Fibroblast of lung (primary cell): ENCODE data around the gene SFXN1.

ENCODE experiments used
- CTCF ChIP-seq, 2 donors: IDR thresholded peaks in 1 of 2; conservative IDR thresholded peaks in 1 of 2; 1 replicate in 1 of 2; 2 replicates in 1 of 2; pipeline ENCODE4 v1.5.1; 2011 to 2012; ENCODE audit warnings: low read length in 2 of 2, control low read depth in 1 of 2, inconsistent platforms in 1 of 2, low read depth in 1 of 2, mild to moderate bottlenecking in 1 of 2
- EZH2 ChIP-seq: IDR thresholded peaks from 2 replicates; pipeline ENCODE4 v1.5.1; 2012; ENCODE audit warnings: low read length, control low read depth, mild to moderate bottlenecking; ENCODE audit errors: missing control alignments

GRCh38 chr5:175564716-175565115, 86.4 kb downstream of the SFXN1 start:
- TF ChIP-seq CTCF (conservative IDR thresholded peaks at IDR 0.05 in 1 of 2, IDR thresholded peaks at IDR 0.05 in 1 of 2; ENCODE audit: low read depth in 1 of 2, low read length in 2 of 2) (no peak), EZH2 (no peak)
